Smooth muscle cell of the umbilical artery (primary cell): ENCODE data around the gene MRPL10. TPM values are rescaled to one million over a fixed set of nuclear protein-coding genes. Genes with fewer than 3 reads are reported as not detected.

Experiments
- total RNA-seq: library from RNA; depleted of rRNA; stranded (reverse); fragments of >200 nt; gene quantifications from 2 replicates; pipeline ENCODE4 v1.2.3, GENCODE V29; 2014

The MRPL10 gene
- total RNA-seq: 10.4 and 19.5 TPM in 2 replicates

DNA sequence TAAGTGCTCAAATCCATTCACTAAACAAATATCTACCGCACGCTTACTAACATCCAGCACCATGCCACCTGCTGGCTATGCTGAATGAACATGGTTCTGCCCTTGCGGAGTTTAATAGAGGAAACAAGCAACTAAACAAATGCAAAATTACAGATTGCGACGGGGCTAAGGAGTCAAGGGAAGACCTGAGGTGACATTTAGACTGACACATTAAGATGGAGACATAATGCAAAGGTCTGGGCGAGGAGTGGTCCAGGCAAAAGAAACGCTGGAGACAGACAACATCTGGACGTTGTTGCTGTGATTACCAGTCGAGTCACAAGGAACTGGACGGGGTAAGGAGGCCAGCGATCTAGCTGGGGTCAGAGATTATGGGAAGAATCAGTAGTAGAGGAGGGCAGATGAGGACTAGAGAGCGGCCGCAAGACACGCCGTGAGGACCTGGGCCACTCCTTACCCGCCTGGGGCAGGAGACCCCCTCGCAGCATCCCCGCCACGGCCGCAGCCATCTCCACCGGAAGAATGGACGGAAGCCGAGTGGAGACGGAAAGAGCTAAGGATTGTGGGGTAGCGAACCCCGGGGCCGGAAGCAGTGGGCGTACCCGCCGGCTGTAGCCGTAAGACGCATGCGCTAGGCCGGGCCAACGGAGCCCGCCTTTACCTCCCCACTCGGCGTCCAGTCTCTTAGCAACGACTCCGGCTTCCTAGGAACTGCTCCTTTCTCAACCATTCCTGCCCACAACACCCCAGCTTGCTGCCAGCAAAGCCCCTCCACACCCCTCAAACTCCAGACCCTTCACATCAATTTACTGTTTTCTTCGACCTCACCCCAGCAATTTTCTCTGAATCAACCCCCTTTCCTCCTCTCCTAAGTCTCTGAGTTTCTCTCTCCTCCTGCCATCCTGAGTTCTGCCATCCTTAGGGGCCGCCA is at the start of gene MRPL10, which contains the start of gene LRRC46:
Gene MRPL10 (minus strand): TSS at position 539 of the 931 bp plus-strand sequence. CDS start 30 bp downstream, at position 509.
Gene LRRC46 (plus strand): TSS at position 668 of the 931 bp plus-strand sequence. CDS start 320 bp downstream, outside the sequence.

GRCh38 chr17:47850692-47851573 is 19.6 kb upstream of the MRPL10 start, which contains the start of gene SP6:
TSS of gene SP6 (minus strand) at chr17:47851163. CDS start at chr17:47848429, 2,734 bp downstream.

GRCh38 chr17:47840742-47841487 is 9.6 kb upstream of the MRPL10 start, which contains the start of gene SCRN2:
TSS of gene SCRN2 (minus strand) at chr17:47841273. CDS start at chr17:47840843, 430 bp downstream.

GRCh38 chr17:47821424-47822391 is 9.6 kb downstream of the MRPL10 start, which contains the start of gene OSBPL7:
TSS of gene OSBPL7 (minus strand) at chr17:47821794. CDS start at chr17:47820278, 1,516 bp downstream.

Other genes starting within 250 kb of the MRPL10 start
- 369 and 570 TPM in 2 replicates for gene KPNB1, start 181.6 kb downstream of the MRPL10 start, total RNA-seq
- gene TBKBP1, start 137.4 kb downstream of the MRPL10 start, total RNA-seq: 6.2 and 9.6 TPM in 2 replicates
- gene TBX21, start 98.3 kb downstream of the MRPL10 start, total RNA-seq: not detected in 2 replicates
- 9.5 and 14.5 TPM in 2 replicates for gene OSBPL7, start 9.7 kb downstream of the MRPL10 start, total RNA-seq
- gene LRRC46, start 129 bp upstream of the MRPL10 start, total RNA-seq: 0.09 TPM in 1 of 2 replicates, not detected in the other
- 32.2 and 52.6 TPM in 2 replicates for gene SCRN2, start 9.7 kb upstream of the MRPL10 start, total RNA-seq
- gene SP6, start 19.6 kb upstream of the MRPL10 start, total RNA-seq: 0.09 and 0.30 TPM in 2 replicates
- 0.89 and 1.4 TPM in 2 replicates for gene SP2, start 64.7 kb upstream of the MRPL10 start, total RNA-seq
- 35.0 and 39.2 TPM in 2 replicates for gene PNPO, start 110.0 kb upstream of the MRPL10 start, total RNA-seq
- gene PRR15L, start 126.3 kb upstream of the MRPL10 start, total RNA-seq: not detected in 2 replicates
- gene CDK5RAP3, start 139.6 kb upstream of the MRPL10 start, total RNA-seq: 71.8 and 86.1 TPM in 2 replicates
- 33.1 and 95.3 TPM in 2 replicates for gene COPZ2, start 206.3 kb upstream of the MRPL10 start, total RNA-seq
- gene NFE2L1, start 216.8 kb upstream of the MRPL10 start, total RNA-seq: 233 and 532 TPM in 2 replicates